Muscle of arm (tissue), 14 donors: ENCODE results near the gene KRT28. TPM values are rescaled to one million over a fixed set of nuclear protein-coding genes. Genes with fewer than 3 reads are reported as not detected.

Experiments used
- DNase-seq: peaks from one replicate; pipeline ENCODE4 v3.0.0-alpha.2; 2013
- long read RNA-seq, 11 donors: transcript quantifications; one replicate each; lab custom pipeline, GENCODE V29; 2026
- polyA plus RNA-seq, 12 donors: library from polyadenylated mRNA; unstranded; fragments of 120-200 nt; gene quantifications; one replicate each; pipeline ENCODE4 v1.2.1, GENCODE V29; 2013; ENCODE audit not compliant: insufficient read length in 12 of 12

The KRT28 gene, protein sequence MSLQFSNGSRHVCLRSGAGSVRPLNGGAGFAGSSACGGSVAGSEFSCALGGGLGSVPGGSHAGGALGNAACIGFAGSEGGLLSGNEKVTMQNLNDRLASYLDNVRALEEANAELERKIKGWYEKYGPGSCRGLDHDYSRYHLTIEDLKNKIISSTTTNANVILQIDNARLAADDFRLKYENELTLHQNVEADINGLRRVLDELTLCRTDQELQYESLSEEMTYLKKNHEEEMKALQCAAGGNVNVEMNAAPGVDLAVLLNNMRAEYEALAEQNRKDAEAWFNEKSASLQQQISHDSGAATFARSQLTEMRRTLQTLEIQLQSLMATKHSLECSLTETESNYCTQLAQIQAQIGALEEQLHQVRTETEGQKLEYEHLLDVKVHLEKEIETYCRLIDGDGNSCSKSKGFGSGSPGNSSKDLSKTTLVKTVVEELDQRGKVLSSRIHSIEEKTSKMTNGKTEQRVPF
- not detected for polyA plus RNA-seq
- long read RNA-seq, donor 1, result 0 reads
- long read RNA-seq, donor 2, result 0 reads
- long read RNA-seq, donor 3, result 0 reads
- long read RNA-seq, donor 4, result 0 reads
- long read RNA-seq, donor 5, result 0 reads
- long read RNA-seq, donor 6, result 0 reads
- long read RNA-seq, donor 7, result 0 reads
- long read RNA-seq, donor 8, result 0 reads
- long read RNA-seq, donor 9, result 0 reads
- long read RNA-seq, donor 10, result 0 reads
- long read RNA-seq, donor 11, result 0 reads

DNA sequence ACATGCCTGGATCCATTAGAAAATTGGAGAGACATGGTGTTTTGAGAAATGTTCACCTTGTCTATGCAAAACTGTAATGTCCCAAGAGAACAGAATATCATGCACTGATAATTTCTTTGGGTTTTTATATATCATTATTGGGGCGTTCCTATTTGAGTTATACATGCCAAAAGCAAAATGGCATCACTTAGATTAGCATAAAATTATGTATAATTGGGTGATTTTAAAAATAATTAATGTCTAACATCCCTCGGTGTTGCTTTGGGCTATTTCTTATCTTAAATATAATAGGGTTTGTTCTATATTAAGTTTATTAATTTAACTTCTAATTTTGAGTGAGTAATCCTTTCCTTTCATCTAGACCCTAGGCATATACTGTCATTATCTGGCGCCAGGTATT lies at the start of gene KRT28:
TSS of gene KRT28 (minus strand) at position 101 of the 400 bp plus-strand sequence. CDS start at position 35, 66 bp downstream.
- DNase-seq, result no peak

DNA sequence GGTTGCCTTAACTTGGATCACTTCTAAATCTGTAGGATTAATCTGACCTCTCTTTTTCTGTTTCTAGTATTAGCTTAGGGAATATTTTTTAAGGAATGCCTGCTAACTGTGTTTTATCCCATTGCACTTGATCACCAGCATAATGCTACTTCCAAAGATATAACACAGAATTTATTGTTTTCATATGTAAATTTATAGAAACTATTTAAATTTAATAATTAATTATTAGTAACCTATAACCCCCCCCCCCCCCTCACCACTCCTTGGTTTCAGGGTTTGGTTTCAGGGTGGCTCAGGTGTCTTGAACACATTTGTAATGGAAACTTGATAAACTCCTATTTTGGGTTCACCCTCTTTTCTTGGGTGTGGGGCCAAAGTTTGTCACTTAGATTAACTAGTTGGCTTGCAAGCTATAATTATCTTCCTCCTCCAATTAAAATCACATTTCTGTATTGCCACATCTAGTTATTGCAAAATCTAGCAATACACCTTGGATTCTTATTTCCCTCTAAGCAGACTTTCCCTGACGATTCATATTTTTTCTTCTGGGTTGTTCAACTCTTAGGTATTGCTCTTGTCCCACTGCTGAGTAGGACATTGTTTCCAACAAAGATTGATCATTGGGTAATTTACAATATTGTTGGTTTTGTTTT lies 49.0 kb upstream of the KRT28 start:
- DNase-seq, result no peak

DNA sequence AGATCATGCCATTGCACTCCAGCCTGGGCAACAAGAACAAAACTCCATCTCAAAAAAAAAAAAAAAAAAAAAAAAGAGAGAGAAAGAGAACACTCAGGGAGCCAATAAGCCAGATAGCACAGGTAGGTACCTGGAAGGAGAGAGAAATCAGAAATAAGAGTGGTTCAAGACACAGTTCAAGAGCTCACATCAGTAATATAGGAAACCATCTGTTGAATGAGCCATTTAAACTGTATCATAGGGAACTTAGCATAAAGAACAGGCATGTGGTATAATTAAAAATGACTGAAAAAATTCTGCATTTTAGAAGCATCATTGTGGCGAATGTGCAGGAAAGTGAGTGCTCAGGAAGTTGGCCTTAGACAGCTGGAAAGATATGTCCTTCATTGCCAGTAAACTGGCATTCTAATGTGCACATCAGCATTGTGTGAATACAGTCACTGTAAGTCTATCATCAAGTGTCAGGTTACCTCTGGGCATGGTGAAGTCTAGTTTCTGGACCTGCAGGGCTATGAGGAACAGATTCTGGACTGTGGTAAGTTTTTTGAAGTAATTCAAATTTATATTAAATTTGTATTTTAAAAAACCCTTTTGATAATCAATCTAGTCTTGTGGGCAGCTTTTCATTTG lies 46.9 kb upstream of the KRT28 start:
- no peak for DNase-seq

DNA sequence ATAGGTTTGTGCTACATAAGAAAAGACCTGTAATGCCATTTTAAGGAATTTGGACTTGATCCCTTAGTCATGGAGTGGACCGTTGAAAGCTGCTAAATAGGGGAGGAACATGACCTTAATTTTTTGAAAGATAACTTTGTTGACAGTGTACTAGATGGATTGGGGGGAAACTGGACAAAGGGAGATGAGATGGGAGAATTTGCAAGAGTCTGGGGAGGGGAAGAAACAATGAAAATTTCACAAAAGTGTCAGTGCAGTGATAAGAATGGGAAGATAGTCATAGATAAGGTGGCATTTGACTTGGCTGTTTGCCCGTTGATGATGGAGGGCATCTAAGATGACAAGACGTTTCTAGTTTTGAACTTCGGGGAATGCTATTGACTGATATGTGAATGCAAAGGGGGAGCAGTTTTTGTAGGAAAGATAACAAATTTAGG lies 44.9 kb upstream of the KRT28 start:
- no peak for DNase-seq

DNA sequence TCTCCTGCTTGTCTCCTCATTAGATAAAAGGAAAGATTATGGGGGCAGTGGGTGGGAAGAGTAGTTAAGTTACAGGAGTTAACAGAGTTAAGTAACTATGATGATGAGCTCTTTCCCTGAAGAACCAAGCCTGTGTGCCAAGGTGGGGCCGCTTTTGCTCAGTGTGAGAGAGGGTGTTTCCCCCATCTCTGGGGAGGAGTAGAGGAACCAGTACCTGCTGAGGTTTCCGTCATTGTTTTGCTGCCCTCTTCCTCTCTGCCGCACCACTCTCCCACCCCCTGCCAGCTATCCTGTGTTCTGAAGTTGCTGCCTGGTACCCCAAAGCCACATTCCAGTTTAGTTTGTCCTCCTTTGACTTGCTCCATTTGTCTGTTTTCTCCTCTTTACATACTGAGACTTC lies 43.5 kb upstream of the KRT28 start:
- no peak for DNase-seq

DNA sequence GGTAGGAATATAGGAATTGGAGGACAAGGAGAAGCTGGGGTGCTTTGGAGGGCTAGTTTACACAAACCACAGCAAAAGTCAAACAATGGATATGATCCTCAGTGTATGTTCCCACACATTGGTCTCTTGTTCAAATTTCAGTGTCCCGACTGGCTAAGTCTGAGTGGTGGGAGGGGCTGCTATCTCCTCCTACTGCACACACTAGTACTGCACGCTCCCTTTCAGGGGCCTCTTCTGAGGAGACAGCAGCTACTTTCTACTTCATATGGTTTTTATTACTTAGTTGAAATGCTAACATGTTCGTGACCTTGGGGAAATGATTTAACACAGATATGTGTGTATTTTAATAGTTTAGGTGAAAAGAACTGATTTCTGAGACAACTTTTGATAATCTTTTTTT lies 41.5 kb upstream of the KRT28 start:
- DNase-seq, result peak; percentile 14

DNA sequence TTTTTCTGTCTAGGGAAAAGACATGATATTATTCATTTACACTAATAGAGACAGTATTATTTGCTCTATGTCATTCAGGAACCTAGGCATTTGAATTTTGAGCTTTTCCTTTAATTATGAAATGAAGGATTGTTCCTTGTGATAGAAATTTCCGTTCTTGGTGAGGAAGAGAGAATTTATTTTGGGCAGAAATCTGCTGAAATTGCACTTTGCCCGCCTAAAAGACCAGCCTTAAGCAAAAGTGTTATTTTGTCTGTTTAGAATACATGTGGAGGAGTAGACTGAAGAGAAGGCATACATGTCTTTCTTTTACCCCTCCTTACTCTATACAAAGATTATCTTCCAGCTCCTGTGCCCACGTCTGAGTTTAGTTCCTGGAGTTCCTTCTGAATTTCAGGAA lies 39.4 kb upstream of the KRT28 start:
- no peak for DNase-seq

DNA sequence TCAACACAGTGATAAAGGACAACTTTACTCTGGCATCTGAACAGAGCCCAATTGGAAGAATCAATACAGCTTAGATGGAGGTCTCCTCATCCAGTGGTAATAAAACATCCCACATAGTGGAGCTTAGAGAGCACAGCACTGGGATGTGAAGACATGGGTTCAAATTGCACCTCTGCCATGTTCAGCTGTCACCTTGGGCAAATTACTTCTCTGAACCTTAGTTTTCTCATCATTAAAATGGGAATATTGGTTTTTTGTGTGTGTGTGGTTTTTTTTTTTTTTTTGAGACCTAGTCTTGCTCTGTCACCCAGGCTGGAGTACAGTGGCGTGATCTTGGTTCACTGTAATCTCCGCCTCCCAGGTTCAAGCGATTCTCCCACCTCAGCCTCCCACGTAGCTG lies 36.3 kb upstream of the KRT28 start:
- no peak for DNase-seq

DNA sequence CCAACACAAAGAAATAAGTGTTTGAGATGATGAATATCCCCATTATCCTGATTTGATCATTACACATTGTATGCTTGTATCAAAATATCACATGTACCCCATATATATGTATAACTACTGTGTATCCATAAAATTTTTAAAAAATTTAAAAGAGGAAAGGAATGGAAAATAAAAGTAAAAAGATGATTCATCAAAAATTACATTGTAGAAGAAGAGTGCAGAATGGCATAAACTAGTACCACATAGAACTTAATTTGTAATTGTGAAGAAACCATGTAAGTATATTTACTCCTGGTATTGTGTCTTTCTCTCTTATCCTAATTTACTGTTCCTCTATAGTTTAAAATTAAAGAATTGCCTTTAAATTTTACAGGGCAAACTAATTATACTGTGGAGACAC lies 34.1 kb upstream of the KRT28 start:
- no peak for DNase-seq

DNA sequence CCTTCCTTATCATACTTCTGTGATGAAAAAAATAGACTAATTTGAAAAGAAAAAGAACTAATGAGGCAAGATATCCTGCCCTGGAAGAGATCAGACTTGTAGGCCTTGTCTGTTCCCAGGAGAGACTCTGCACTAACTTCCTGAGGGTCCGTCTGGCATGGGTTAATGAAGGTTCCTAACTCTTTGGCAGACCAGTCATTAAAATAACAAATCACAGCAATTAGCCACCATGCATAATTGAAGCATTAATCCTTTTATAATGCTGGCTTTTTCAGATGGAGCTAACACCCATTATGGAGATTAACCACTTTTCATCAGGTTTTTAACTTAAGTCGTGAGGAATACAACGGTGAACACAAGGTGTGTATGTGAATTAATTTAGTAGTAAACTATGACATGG lies 33.1 kb upstream of the KRT28 start:
- DNase-seq, result no peak

DNA sequence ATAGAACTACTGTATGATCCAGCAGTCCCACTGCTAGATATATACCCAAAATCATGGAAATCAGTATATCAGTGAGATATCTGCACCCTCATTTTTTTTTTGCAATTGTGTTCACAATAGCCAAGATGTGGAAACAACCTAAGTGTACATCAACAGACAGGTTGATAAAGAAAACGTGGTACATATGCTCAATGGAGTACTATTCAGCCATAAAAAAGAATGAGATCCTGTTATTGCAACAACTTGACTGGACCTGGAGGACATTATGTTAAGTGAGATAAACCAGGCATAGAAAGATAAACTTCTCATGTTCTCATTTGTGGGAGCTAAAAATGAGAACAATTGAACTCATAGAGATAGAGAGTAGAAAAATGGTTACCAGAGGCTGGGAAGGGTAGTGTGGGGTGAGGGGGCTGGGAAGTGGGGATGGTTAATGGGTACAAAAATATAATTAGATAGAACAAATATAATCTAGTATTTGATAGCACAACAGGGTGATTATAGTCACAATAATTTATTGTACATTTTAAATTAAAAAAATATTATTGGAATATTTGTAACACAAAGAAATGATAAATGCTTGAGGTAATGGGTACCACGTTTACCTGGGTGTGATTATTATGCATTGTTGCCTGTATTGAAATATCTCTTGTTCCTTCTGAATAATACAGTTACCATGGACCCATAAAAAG lies 30.5 kb upstream of the KRT28 start:
- DNase-seq, result no peak

DNA sequence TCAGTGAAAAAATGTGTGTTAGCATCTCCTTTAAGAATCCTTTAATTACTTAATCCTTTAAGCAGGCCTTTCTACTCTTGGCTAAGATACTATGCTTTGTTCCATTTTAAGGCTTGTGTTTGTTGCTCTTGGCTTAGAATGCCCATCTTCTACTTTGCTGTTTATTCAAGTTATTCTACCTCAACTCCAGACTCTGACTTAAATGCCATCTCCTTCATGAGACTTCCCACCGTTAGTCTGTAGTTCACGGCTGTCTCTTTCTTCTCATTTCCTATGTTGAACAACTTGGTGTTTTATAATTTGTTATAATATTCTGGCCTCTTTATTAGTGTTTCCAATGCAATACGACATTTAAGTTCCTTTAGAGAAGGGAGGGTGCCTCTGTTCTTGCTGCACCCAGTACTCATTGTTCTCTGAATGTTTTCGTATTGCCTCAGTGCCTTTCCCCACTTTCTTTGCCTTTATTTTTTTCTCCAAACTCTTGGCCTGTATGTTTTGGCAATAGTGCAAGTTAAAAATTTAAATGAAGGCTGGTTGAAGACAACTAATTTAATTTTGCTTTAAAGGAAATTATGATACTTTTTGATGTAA lies 28.8 kb upstream of the KRT28 start:
- no peak for DNase-seq

DNA sequence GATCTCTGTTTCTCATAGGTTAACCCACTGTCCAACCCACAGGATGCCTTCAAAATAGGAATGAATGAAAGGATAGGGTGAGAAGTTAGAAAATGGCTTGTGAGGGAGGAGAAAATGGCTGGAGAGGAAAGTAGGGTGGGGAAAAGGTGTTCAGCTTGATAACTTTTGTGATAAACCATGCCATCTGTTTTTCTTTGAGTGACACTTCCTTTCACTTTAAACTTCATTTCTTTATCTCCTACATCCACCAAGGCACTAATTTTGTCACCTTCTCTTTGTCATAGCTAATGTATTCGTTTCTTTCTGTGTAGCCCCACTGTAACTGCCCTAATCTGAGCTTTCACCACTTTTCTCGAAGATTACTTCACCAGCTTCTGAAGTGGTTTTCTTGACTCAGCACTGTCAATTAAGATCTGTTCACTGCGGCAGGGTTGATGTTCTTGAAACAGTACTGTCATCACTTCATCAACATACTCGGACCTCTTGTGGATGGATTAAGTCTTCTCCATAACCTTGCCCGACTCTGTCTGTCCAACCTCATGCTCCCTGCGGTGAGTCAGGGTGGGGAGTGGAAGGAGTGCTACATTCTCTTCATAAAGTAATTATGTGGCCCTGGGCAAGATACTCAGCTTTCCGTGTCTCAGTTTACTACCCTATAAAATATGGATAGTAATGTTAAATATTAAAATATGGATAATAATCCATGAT lies 28.1 kb upstream of the KRT28 start:
- no peak for DNase-seq

DNA sequence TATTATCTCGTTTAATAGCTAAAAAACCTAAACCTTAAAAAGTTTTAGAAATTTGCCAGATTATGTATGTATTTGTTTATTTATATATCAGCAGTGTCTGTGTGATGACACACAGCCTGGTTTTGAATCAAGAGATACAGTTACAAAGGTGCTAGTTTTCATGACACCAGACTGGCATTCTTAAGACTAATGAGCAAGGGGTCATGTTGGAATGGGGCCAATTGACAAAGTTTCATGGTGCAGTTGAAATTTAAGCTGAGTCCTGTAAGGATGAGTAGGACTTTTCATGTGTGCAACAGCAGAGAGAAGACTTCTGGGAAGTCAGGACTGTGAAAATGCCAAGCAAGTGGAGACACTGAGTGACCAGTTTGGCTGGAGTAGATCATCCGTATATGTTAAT lies 25.8 kb upstream of the KRT28 start:
- no peak for DNase-seq

DNA sequence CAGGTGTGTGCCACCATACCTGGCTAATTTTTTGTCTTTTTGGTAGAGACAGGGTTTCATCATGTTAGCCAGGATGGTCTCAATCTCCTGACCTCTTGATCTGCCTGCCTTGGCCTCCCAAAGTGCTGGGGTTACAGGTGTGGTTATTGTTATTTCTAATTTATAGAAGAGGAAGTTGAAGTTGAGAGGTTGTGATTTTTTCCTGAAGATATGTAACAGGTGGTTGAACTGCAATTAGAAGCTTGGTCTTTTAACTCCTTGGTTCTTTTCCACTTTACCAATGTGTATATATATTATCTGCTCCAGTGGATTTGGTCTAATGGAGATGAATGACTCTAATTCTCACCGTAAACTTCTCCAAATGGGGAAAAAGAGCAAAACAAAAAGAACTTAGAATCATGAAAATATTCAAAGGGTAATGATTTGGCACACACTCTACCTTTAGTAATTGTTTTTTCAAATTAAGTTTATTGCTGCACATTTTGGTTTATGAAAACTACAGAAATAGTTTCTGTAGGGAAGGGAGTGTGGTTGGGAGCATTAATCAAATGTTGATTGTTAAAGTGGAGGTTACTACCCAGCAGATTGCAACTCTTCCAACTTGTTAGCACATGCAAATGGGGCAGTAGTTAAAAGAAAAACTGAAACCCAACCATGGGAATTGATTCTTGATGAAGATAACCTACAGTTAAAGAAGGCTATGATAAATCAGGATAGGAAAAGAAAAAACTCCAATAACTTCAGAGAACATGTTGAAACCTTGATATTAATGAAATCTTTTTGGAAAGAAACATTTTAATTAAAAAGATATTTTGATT lies 24.5 kb upstream of the KRT28 start:
- no peak for DNase-seq

DNA sequence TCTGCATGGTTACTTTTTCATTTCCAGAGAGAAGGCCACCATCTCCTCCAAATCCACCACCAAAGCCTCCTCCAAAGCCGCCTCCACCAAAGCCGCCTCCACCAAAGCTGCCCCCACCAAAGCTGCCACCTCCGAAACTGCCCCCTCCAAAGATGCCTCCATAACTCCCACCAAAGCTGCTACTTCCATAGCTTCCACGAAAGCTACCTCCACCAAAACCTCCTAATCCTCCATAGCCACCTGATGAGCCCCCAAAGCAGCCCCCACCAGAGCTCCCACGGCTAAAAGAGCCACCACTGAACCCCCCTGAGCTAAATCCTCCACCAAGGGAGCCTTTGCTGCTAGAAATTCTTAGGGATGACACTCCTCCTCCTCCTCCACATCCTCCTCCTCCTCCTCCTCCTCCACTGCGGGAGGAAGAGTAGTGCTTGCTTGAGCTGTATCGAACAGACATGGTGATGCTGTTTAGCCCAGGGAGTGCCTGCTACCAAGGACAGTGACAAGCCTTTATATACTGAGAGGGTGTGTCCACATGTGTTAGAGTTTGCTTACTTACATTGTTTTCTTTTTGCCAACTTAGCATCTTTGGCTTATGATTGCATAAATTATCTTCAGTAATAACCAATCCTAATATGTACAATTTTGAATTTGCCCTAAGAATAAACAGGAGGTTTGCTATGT lies 22.5 kb upstream of the KRT28 start, which contains the start of gene KRT10:
TSS of gene KRT10 (minus strand) at position 483 of the 681 bp plus-strand sequence. CDS start at position 454, 29 bp downstream.
- DNase-seq, result no peak

DNA sequence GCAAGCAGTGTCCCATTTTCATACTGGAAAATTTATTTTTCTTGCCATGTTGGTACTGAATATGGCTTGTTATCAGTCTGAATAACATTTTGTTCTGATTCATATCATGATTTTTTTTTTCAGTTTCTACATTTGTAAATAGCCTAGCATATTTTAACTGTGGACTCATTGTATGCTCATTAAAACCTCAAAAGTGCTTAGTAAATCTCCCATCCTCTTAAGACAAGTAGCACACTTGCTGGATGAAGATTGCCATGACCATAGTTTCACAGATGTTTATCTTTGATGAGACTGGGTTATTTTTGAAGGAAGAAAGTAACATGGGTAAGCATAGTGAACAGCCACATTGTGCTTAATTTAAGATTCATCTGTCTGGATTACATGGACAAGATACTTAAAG lies 21.8 kb upstream of the KRT28 start:
- no peak for DNase-seq

DNA sequence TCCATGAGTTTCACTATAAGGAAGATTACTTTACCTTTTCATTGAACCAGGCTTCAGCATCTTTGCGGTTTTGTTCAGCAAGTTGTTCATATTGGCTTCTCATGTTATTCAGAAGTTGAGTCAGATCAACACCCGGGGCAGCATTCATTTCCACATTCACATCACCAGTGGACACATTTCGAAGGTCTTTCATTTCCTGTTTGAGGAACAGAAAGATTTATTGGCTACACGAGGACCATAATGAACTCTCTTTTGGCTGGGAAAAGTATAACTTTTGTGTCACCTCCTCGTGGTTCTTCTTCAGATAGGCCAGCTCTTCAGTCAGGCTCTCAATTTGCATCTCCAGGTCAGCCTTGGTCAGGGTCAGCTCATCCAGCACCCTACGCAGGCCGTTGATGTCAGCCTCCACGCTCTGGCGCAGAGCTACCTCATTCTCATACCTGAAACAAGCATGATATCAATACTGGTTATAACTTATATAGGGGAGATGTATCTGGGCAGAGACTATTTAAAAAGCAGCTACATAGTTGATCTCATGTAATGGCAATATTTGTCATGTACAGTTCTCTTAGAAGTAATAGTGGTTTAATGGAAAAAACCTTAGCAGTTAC lies 20.6 kb upstream of the KRT28 start:
- no peak for DNase-seq
